Activated CD4-positive, alpha-beta T cell treated with anti-CD3 and anti-CD28 coated beads, Interleukin-2, amount 10 ng/mL, durations not matched to agents 24 days and 14 days (primary cell): ENCODE results near the gene ST6GAL1. TPM values are rescaled to one million over a fixed set of nuclear protein-coding genes. Genes with fewer than 3 reads are reported as not detected.
A peak's percentile ranks its signal among the peaks of the same experiment; 100 is the strongest.

ENCODE experiments used
- DNase-seq: peaks from one replicate; pipeline ENCODE4 v3.0.0; 2022
- H3K27ac Mint-ChIP-seq: one replicate; pipeline ENCODE4 v1.8.0; 2022; ENCODE audit warnings: mild to moderate bottlenecking, mixed read lengths
- H3K27me3 Mint-ChIP-seq: one replicate; pipeline ENCODE4 v1.8.0; 2022; ENCODE audit warnings: mixed read lengths
- H3K36me3 Mint-ChIP-seq: one replicate; pipeline ENCODE4 v1.8.0; 2022; ENCODE audit warnings: low read depth, mild to moderate bottlenecking, mixed read lengths
- H3K4me1 Mint-ChIP-seq: one replicate; pipeline ENCODE4 v1.8.0; 2021; ENCODE audit warnings: mixed read lengths
- H3K4me3 Mint-ChIP-seq: one replicate; pipeline ENCODE4 v1.8.0; 2022; ENCODE audit warnings: mild to moderate bottlenecking, moderate library complexity, mixed read lengths
- H3K9me3 Mint-ChIP-seq: one replicate; pipeline ENCODE4 v1.8.0; 2021; ENCODE audit warnings: mixed read lengths
- intact Hi-C: fragments of 100-400 bp; cut with micrococcal nuclease; formaldehyde crosslinking; loops from one replicate; pipeline ENCODE4 v1.15.1; 2023
- total RNA-seq: library from RNA; stranded (reverse); gene quantifications from 2 replicates; pipeline ENCODE4 v1.2.3, GENCODE V29; 2022

The ST6GAL1 gene
- total RNA-seq, 1 donor from 2014 or later, result 128 TPM

DNA sequence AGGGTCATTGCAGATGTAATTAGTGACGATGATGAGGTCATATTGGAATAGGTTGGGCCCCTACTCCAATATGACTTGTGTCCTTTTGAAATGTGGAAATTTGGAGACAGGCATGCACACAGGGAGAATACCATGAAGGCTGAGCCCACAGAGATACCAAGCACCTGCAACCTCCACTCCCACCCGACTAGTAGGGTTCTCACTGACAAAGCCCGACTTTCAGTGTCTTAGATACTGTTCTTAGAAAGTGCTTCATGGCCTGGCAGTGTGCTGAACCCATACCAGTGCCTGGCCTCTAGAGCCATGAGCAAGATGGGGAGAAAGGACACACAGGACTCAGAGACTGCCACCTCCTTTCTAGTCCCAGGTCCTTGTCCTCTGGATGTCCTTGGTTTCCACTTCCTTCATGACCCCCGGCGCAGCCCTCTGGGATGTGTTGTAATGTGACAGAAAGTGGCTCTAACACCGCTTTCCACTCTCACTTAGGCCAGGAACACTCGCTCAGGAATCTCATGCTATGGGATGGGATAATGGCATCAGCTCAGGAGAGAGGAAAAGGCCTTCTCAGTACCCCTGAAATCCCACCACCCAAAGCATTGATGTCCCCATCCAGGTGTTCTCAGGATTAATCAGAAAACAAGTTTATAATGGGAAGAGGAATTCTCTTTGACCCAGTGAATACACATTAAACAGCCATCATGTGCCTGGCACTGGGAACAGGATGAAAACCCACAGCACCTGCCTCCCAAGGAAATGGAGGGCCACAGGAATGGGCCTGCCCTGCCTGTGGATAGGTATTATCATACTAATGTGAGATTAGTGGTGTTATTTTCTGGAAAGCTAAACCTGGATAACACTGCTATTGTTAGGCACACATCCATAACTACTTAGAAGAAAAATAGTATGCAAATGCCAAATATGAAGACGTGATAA is 149.0 kb downstream of the ST6GAL1 start:
- no peak overlapping the region for H3K4me3 Mint-ChIP-seq
- peaks cover 41% of the 10 kb centered on the region for H3K36me3 Mint-ChIP-seq
- no peaks in the 10 kb centered on the region for H3K27me3 Mint-ChIP-seq
- H3K27ac Mint-ChIP-seq, result no peak overlapping the region
- peak; percentile 57 for DNase-seq
- intact Hi-C loops, result no loop called here
- H3K9me3 Mint-ChIP-seq, result no peaks in the 10 kb centered on the region
- H3K4me1 Mint-ChIP-seq, result peaks cover under 1% of the 10 kb centered on the region

- intact Hi-C loops, result no loop called here
- H3K27me3 Mint-ChIP-seq, result no peaks in the 10 kb centered on the region
- no peak overlapping the region for H3K4me3 Mint-ChIP-seq
- H3K9me3 Mint-ChIP-seq, result no peaks in the 10 kb centered on the region
- peaks cover 27% of the 10 kb centered on the region for H3K36me3 Mint-ChIP-seq
- H3K27ac Mint-ChIP-seq, result no peak overlapping the region
- no peak for DNase-seq
- peaks cover 6% of the 10 kb centered on the region for H3K4me1 Mint-ChIP-seq
Measured at GRCh38 chr3:187080799-187081450, 150.6 kb downstream of the ST6GAL1 start.

GRCh38 chr3:187082758-187083375 is 152.5 kb downstream of the ST6GAL1 start:
- intact Hi-C loops, result no loop called here
- DNase-seq, result peak; percentile 51
- no peak overlapping the region for H3K4me3 Mint-ChIP-seq
- H3K9me3 Mint-ChIP-seq, result no peaks in the 10 kb centered on the region
- H3K4me1 Mint-ChIP-seq, result peaks cover 6% of the 10 kb centered on the region
- peaks cover 14% of the 10 kb centered on the region for H3K36me3 Mint-ChIP-seq
- H3K27ac Mint-ChIP-seq, result no peak overlapping the region
- H3K27me3 Mint-ChIP-seq, result no peaks in the 10 kb centered on the region

DNA sequence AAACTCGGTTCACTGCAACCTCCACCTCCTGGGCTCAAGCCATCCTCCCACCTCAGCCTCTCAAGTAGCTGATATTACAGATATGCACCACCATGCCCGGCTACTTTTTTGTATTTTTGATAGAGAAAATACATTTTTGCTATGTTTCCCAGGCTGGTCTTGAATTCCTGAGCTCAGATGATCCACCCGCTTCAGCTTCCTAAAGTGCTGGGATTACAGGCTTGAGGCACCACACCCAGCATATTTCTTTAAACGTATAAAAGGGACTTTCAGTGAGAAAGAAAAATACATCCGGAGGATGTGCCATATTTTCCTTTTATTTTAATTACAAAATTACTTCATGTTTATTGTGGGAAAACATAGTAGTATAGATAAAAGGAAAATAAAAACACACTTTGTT is 153.8 kb downstream of the ST6GAL1 start:
- Mint-ChIP-seq H3K27me3 (no peaks in the 10 kb centered on the region), H3K9me3 (peaks cover 4% of the 10 kb centered on the region), H3K4me3 (no peak overlapping the region), H3K36me3 (peaks cover 10% of the 10 kb centered on the region), H3K27ac (no peak overlapping the region), H3K4me1 (peaks cover 8% of the 10 kb centered on the region)
- peak; percentile 36 for DNase-seq
- intact Hi-C loops, result no loop called here

DNA sequence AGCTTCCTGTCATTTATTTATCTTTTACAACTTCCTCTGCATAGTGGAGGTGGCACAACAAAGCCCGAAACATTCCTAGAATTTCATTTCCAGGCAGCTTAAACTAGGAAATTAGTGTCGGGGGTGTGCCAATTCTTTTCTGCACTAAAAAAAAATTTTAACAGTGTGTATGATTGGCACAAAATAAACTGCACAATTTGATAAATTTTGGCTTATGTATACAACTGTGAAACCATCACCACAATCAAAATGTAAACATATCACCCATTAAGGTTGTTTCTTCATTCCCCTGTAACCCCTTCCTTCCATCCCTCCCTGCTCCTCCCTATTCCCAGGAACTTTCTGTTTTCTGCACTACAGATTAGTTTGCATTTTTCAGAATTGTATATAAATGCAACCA is 154.3 kb downstream of the ST6GAL1 start:
- DNase-seq, result no peak
- intact Hi-C loops, result no loop called here
- H3K27ac Mint-ChIP-seq, result no peak overlapping the region
- no peak overlapping the region for H3K4me3 Mint-ChIP-seq
- peaks cover 10% of the 10 kb centered on the region for H3K36me3 Mint-ChIP-seq
- peaks cover 4% of the 10 kb centered on the region for H3K9me3 Mint-ChIP-seq
- no peaks in the 10 kb centered on the region for H3K27me3 Mint-ChIP-seq
- peaks cover 8% of the 10 kb centered on the region for H3K4me1 Mint-ChIP-seq

DNA sequence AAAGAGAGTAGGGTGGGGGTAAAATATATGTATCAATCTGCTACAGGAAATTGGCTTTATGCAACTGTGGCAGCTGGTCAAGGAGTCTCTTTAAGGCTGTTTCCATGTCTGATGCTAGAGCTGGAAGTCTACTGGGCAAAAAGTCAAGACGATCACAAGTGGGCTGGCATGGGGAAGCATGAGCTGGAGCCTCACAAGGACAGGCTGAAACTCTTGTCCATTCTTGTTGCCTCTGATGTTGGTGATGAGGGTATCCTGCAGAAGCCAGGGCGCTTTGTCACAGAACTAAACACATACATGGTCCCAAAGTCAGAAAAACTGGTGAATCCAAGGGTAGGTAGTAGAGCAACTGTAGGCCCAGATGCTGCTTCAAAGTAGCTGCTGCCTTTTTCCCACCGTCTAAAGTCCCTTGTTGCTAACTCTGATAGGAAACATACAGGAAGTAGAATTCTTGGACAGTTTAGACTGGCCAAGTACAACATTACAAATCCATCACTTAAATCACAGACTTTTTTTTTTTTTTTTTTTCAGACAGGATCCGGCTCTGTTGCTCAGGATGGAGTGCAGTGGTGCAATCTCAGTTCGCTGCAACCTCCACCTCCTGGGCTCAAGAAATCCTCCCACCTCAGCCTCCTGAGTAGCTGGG is 154.8 kb downstream of the ST6GAL1 start:
- H3K36me3 Mint-ChIP-seq, result peaks cover 8% of the 10 kb centered on the region
- intact Hi-C loops, result no loop called here
- H3K9me3 Mint-ChIP-seq, result peaks cover 4% of the 10 kb centered on the region
- H3K27me3 Mint-ChIP-seq, result no peaks in the 10 kb centered on the region
- H3K27ac Mint-ChIP-seq, result no peak overlapping the region
- no peak overlapping the region for H3K4me3 Mint-ChIP-seq
- peak; percentile 54 for DNase-seq
- H3K4me1 Mint-ChIP-seq, result peaks cover 8% of the 10 kb centered on the region

DNA sequence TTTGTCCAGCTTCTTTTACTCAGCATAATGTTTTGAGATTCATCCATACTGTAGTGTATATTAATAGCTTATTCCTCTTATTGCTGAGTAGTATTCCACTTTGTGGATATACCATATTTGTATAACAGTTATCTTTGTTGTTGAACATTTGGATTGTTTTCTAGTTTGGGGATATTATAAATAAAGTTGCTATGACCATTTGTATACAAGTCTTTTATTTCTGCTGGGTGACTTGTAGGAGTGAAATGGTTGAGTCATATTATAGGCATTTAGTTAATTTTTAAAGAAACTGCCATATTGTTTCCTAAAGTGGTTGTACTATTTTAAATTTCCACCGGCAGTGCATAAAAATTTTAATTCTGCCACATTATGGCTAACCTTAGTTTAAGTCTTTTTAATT is 155.6 kb downstream of the ST6GAL1 start:
- no peak overlapping the region for H3K4me3 Mint-ChIP-seq
- no peak overlapping the region for H3K27ac Mint-ChIP-seq
- peaks cover 8% of the 10 kb centered on the region for H3K36me3 Mint-ChIP-seq
- intact Hi-C loops, result no loop called here
- peaks cover 8% of the 10 kb centered on the region for H3K4me1 Mint-ChIP-seq
- no peaks in the 10 kb centered on the region for H3K27me3 Mint-ChIP-seq
- DNase-seq, result no peak
- H3K9me3 Mint-ChIP-seq, result peaks cover 4% of the 10 kb centered on the region

DNA sequence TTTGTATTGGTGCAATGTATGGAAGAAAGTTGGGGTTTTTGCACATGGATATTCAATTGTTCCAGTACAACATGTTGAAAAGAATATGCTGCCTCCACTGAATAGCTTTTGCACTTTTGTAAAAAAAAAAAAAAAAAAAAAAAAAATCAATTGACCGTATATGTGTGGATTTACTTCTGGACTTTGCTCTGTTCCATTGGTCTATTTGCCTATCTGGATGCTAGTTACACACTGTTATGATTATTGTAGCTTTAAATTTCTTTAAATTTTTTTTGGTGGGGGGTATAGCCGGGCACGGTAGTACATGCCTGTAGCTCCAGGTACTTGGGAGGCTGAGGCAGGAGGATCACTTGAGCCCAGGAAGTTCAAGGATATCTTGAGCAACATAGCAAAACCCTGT is 156.5 kb downstream of the ST6GAL1 start:
- DNase-seq, result no peak
- H3K4me1 Mint-ChIP-seq, result peaks cover 8% of the 10 kb centered on the region
- H3K4me3 Mint-ChIP-seq, result no peak overlapping the region
- H3K36me3 Mint-ChIP-seq, result peaks cover 8% of the 10 kb centered on the region
- no peak overlapping the region for H3K27ac Mint-ChIP-seq
- peaks cover 4% of the 10 kb centered on the region for H3K9me3 Mint-ChIP-seq
- intact Hi-C loops, result no loop called here
- H3K27me3 Mint-ChIP-seq, result no peaks in the 10 kb centered on the region

- Mint-ChIP-seq H3K9me3 (peaks cover 8% of the 10 kb centered on the region), H3K4me1 (peaks cover 8% of the 10 kb centered on the region)
Measured at GRCh38 chr3:187088701-187089100, 158.4 kb downstream of the ST6GAL1 start.

GRCh38 chr3:187093320-187093719 is 163.0 kb downstream of the ST6GAL1 start:
- DNase-seq, result no peak
- peaks cover 25% of the 10 kb centered on the region for H3K36me3 Mint-ChIP-seq
- H3K4me1 Mint-ChIP-seq, result peaks cover 16% of the 10 kb centered on the region
- no peak overlapping the region for H3K27ac Mint-ChIP-seq
- no peak overlapping the region for H3K4me3 Mint-ChIP-seq
- peaks cover 21% of the 10 kb centered on the region for H3K9me3 Mint-ChIP-seq
- no peaks in the 10 kb centered on the region for H3K27me3 Mint-ChIP-seq
- intact Hi-C loops, result no loop called here

More at GRCh38 chr3:187088701-187089100, 158.4 kb downstream of the ST6GAL1 start:
- Mint-ChIP-seq H3K27me3 (no peaks in the 10 kb centered on the region), H3K27ac (no peak overlapping the region), H3K36me3 (peaks cover 10% of the 10 kb centered on the region), H3K4me3 (no peak overlapping the region)
- intact Hi-C loops, result no loop called here
- DNase-seq, result no peak

- DNase-seq, result no peak
- peaks cover 14% of the 10 kb centered on the region for H3K9me3 Mint-ChIP-seq
- peaks cover 14% of the 10 kb centered on the region for H3K36me3 Mint-ChIP-seq
- H3K4me3 Mint-ChIP-seq, result no peak overlapping the region
- H3K4me1 Mint-ChIP-seq, result peaks cover 32% of the 10 kb centered on the region
- intact Hi-C loops, result no loop called here
- H3K27me3 Mint-ChIP-seq, result no peaks in the 10 kb centered on the region
- no peak overlapping the region for H3K27ac Mint-ChIP-seq
Measured at GRCh38 chr3:187098923-187099512, 168.7 kb downstream of the ST6GAL1 start.

DNA sequence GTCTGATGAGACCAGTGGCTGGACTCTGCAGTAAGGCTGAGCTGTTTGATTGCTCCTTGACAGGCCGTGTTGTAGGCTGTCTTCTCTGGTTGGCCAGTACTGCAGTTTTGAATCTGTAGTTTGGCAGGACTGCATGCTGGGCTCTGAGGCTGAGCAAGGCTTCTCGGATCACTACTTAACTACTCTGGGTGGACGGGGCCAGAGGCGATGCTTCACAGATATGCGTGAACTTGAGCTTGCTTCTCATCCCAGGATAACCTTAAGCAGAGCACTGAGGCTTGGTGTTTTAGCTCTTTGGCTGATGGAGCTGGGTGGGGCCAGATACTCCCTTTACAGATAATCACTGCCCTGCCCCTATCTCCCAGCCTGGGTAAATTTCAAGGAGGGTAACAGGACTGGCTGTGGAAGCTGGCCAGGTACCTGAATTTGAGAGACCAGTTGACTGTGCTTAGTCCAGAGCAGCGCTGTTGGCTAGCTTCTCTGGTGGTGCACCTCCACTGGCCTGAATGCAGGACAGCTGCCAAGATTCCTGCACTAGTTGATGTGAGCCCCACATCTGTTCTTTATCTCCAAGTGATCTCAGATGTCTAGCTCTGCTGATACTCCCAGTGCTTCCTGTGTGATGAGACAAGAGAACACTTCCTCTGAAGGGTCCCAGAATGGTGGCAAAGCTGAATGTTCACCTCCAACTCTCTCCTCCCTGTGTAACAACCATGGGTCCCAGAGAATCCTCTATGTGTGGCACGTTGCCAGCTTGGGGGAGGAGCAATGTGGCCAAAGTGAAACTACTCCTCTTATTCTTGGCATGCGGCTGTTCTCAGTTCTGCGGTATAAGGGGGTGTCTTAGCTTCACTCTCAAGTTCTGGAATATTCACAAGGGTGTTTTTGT is 171.1 kb downstream of the ST6GAL1 start:
- peak; percentile 87 for DNase-seq
- H3K27me3 Mint-ChIP-seq, result no peaks in the 10 kb centered on the region
- H3K4me3 Mint-ChIP-seq, result peak overlapping the region; percentile 51
- peaks cover 7% of the 10 kb centered on the region for H3K9me3 Mint-ChIP-seq
- H3K4me1 Mint-ChIP-seq, result peaks cover 31% of the 10 kb centered on the region
- intact Hi-C loops, result no loop called here
- peaks cover 6% of the 10 kb centered on the region for H3K36me3 Mint-ChIP-seq
- H3K27ac Mint-ChIP-seq, result peak overlapping the region; percentile 43
